Stimulated activated effector memory CD8-positive, alpha-beta T cell treated with anti-CD3 and anti-CD28 coated beads, Interleukin-12 subunit alpha, Interleukin-12 subunit beta, amount 100 ng/mL, for 72 hours (primary cell): ENCODE measurements around the gene NOXO1.
A peak's percentile ranks its signal among the peaks of the same experiment; 100 is the strongest.

Source experiments
- ATAC-seq: fragments of 150-1000 bp; cut with Tn5 transposase; 2 replicates; pipeline ENCODE4 v1.10.0; 2021
- DNase-seq, 2 donors: peaks; one replicate each; pipeline ENCODE4 v3.0.0; 2021 to 2022; ENCODE audit warnings: low spot score in 2 of 2
- H3K27ac Mint-ChIP-seq: one replicate; pipeline ENCODE4 v1.8.0; 2022; ENCODE audit warnings: mild to moderate bottlenecking, mixed read lengths
- H3K36me3 Mint-ChIP-seq: one replicate; pipeline ENCODE4 v1.8.0; 2022; ENCODE audit warnings: mild to moderate bottlenecking, mixed read lengths
- H3K4me1 Mint-ChIP-seq: one replicate; pipeline ENCODE4 v1.8.0; 2022; ENCODE audit warnings: mixed read lengths
- H3K4me3 Mint-ChIP-seq: one replicate; pipeline ENCODE4 v1.8.0; 2022; ENCODE audit warnings: mild to moderate bottlenecking, mixed read lengths
- H3K9me3 Mint-ChIP-seq: one replicate; pipeline ENCODE4 v1.8.0; 2022; ENCODE audit warnings: mixed read lengths

The NOXO1 gene

DNA sequence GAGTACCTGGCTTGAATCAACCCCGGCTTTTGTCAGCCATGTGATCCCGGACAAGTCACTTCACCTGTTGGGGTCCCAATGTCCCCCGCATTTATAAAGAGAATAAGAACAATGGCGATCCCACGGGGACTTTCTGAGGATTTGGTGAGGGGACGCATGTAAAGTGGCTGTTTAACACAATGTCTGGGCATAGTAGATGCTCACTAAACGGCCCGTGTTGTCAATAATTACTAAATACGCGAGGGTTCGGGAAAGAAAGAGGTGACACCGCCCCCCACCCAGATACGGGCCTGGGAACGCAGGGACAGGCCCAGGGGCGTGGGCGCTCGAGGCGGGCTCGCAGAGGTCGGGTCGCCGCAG, 10.3 kb upstream of the NOXO1 start:
- H3K4me1 Mint-ChIP-seq = peaks cover 39% of the 10 kb centered on the region
- peaks cover 28% of the 10 kb centered on the region for H3K36me3 Mint-ChIP-seq
- H3K4me3 Mint-ChIP-seq = peak overlapping the region; percentile 78
- no peak for ATAC-seq
- H3K9me3 Mint-ChIP-seq = no peaks in the 10 kb centered on the region
- H3K27ac Mint-ChIP-seq = peak overlapping the region; percentile 76
- DNase-seq = no peak

DNA sequence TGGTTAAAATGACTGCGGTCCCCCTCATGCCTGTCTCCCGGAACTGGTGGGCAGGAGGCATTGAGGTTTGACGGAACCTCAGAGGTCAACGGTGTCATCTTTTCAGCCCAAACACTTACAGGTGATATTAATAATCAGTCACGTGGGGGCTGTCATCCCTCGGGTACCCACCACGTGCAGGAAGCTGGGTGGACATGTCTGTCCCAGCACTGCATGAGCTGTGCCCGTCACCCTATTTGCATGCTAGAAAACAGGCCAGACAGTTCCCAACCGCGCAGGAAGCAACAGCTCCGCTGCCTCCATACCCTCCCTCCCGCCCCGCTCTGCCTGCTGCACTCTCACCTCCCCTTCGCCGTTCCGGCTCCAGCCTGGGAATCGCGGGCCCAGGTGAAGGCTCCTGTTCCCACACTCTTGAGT, 9.9 kb upstream of the NOXO1 start:
- DNase-seq (no peak), ATAC-seq (peak; percentile 62)
- peak overlapping the region; percentile 76 for H3K27ac Mint-ChIP-seq
- peaks cover 40% of the 10 kb centered on the region for H3K4me1 Mint-ChIP-seq
- no peaks in the 10 kb centered on the region for H3K9me3 Mint-ChIP-seq
- peak overlapping the region; percentile 78 for H3K4me3 Mint-ChIP-seq
- peaks cover 32% of the 10 kb centered on the region for H3K36me3 Mint-ChIP-seq

DNA sequence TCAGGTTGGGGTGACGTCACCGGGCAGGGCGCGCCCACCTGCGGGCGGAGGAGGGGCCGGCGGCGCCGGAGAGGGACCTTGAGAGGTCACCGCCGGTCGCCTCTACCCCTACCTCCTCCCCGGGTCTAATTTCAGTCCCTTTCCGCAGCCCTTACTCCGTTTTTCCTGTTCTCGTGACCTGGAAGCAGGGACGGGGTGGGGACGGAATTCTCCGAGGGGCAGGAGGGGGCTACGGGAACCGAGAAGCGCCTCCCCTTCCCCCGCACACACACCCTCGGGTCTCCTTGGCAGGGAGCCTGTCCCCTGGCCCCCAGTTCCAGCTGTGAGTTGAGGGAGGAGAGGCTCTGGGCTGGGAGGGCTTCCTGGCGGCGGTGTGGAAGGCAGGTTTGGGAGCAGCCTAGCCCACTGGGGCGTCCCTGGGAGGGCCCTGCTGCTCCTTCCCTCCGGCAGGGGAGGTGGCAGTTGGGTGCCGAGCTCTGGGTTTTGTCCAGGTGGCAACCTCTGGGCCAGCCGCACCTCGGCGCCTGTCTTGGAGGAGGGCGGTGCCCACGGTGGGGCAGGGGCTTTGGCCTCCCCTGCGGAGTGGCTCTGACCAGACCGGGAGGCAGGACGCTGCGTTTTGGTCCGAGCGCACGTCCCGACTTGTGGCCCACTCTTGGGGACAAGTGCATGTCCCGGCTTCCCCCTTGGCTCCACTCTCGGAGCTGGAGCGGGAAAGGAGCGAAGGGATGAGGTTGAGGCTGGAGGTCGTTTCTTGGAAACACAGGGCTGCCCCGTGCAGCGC, 9.3 kb upstream of the NOXO1 start:
- no peaks in the 10 kb centered on the region for H3K9me3 Mint-ChIP-seq
- H3K4me3 Mint-ChIP-seq = peak overlapping the region; percentile 78
- DNase-seq (peak; percentile 46 to 79), ATAC-seq (peak; percentile 14)
- H3K4me1 Mint-ChIP-seq = peaks cover 39% of the 10 kb centered on the region
- peaks cover 36% of the 10 kb centered on the region for H3K36me3 Mint-ChIP-seq
- H3K27ac Mint-ChIP-seq = peak overlapping the region; percentile 76

DNA sequence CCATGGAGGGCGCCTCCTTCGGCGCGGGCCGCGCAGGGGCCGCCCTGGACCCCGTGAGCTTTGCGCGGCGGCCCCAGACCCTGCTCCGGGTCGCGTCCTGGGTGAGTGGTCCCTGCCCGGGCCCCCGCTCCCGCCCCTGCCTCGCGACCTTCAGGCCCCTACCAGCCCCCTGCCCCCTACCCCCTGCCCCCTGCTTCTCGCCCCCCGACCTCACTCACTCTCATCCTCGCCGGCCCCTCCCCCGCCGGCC, 8.8 kb upstream of the NOXO1 start:
- ATAC-seq = no peak
- H3K36me3 Mint-ChIP-seq = peaks cover 37% of the 10 kb centered on the region
- no peak overlapping the region for H3K27ac Mint-ChIP-seq

DNA sequence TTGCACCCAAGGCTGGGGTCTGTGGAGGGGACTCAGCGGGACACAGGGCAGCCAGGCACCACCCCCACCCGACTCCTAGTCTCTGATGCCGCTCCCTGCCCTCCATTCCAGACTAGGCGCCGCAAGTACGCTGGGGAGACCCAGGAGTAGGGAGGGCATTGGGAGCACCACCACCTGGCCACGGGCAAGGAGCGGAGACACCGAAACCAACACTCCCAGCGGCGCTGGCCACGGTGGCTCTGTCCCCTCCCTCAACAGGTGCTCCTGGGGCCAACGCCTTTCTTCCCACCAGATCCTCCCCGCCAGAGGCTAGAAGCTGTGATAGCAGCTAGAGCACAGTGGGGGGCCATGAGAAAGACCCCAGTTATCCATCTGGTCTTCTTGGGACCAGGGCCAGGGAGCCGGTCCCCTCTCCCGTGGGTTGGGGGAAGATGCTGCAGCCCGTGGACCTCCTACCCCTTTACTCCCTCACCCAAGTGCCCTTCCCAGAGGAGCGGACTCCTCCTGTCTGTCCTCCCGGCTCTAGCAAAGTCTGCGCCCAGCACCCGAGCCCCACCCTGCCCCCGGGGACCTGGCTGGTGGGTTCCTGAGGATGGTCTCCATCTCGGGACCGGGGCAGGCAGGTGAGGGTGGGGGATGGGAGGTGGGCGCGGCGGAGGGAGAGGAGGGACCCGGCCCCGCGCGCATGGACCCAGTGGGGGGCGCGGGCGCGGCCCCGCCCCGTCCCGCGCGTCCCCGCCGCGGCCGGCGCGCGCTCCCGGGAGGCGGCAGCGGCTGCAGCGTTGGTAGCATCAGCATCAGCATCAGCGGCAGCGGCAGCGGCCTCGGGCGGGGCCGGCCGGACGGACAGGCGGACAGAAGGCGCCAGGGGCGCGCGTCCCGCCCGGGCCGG, 8.2 kb upstream of the NOXO1 start, which contains the start of gene SYNGR3:
TSS of gene SYNGR3 (plus strand) at position 762 of the 892 bp plus-strand sequence. CDS start 133 bp downstream, outside the sequence.
- Mint-ChIP-seq H3K27ac (no peak within 1 kb of the TSS), H3K4me1 (peaks cover 47% of the 10 kb centered on the region), H3K4me3 (peak within 1 kb of the TSS; percentile 78), H3K9me3 (no peaks in the 10 kb centered on the region), H3K36me3 (peaks cover 38% of the 10 kb centered on the region)
- no peak for DNase-seq
- no peak for ATAC-seq

More for the DNA sequence above, 8.8 kb upstream of the NOXO1 start:
- Mint-ChIP-seq H3K9me3 (no peaks in the 10 kb centered on the region), H3K4me3 (peak overlapping the region; percentile 78), H3K4me1 (peaks cover 41% of the 10 kb centered on the region)
- DNase-seq = no peak

DNA sequence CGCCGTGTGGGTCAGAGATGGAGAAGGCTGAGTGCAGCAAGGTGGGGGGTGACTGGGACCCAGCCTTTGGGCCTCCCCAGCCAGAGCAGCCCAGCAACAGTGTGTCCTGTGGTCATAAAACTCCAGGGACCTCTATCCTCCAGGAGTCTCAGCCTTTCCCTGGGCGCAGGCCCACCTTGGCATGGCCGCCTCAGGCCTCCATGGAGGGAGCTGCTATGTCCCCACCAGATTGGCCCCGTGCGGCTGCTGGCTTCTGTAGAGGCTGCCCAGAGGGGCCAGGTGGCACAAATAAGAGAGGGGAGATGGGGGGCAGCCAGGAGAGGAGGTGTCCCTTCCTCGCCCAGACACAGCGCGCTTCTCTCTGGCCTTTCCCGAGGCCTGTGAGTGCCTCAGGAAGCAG, 5.9 kb upstream of the NOXO1 start:
- ATAC-seq (no peak), DNase-seq (no peak)
- H3K9me3 Mint-ChIP-seq = no peaks in the 10 kb centered on the region
- H3K27ac Mint-ChIP-seq = peak overlapping the region; percentile 44
- H3K4me1 Mint-ChIP-seq = peaks cover 42% of the 10 kb centered on the region
- peaks cover 32% of the 10 kb centered on the region for H3K36me3 Mint-ChIP-seq
- H3K4me3 Mint-ChIP-seq = no peak overlapping the region

DNA sequence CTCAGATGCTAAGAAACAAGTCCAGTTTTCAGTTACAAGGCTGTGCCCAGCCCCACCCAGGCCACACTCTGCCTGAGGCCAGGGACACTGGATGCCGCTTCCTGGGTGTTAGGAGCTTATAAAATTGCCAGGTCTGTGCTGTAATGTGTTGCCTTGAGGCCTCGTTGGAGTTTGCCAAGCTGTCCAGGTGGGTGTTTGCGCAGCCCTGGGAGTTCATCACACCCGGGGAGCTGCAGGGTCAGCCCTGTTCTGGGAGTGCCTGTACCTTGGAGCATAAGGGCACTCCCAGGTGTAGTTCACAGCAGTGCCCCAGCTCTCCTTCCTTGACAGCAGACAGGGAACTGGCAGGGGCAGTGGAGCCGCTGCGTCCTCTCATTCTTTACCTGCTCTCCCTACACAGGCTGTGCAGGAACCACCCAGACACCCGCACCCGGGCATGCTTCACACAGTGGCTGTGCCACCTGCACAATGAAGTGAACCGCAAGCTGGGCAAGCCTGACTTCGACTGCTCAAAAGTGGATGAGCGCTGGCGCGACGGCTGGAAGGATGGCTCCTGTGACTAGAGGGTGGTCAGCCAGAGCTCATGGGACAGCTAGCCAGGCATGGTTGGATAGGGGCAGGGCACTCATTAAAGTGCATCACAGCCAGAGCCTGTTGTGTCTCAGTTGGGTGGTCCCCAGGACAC, 4.3 kb upstream of the NOXO1 start:
- no peaks in the 10 kb centered on the region for H3K9me3 Mint-ChIP-seq
- H3K4me3 Mint-ChIP-seq = peak overlapping the region; percentile 74
- DNase-seq = no peak
- H3K36me3 Mint-ChIP-seq = peaks cover 23% of the 10 kb centered on the region
- H3K4me1 Mint-ChIP-seq = peaks cover 41% of the 10 kb centered on the region
- no peak overlapping the region for H3K27ac Mint-ChIP-seq
- no peak for ATAC-seq

DNA sequence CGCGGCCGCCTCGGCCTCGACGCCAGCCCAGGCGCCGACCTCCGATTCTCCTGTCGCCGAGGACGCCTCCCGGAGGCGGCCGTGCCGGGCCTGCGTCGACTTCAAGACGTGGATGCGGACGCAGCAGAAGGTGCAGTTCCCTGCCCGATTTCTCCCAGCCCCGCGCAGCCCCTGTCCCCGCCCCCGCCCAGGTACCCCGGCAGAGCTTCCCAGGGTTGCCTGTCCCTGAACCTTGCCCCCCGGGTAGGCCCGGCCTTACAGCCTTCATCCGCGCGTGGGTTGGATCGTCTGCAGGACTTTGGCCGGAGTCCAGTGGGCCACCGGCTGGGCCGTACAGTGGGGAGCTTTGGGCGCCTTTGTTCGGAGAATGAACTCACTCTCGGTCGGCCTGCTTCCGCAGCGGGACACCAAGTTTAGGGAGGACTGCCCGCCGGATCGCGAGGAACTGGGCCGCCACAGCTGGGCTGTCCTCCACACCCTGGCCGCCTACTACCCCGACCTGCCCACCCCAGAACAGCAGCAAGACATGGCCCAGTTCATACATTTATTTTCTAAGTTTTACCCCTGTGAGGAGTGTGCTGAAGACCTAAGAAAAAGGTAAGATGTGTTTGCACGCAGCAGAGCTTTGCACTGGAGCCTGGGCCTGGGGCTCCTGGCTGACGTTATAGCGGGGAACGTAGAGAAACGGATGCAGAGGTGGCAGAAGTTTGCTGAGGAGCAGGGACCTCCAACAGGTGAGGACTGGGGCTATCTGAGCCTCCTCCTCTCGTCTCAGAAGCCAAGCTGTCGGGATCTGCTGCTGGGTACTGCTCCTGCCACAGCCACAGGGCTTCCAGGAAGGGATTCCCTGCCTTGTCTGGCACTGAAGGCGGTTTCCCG, 3.3 kb upstream of the NOXO1 start:
- H3K4me3 Mint-ChIP-seq = peak overlapping the region; percentile 74
- peak; percentile 39 for ATAC-seq
- H3K4me1 Mint-ChIP-seq = peaks cover 41% of the 10 kb centered on the region
- no peaks in the 10 kb centered on the region for H3K9me3 Mint-ChIP-seq
- no peak overlapping the region for H3K27ac Mint-ChIP-seq
- peaks cover 23% of the 10 kb centered on the region for H3K36me3 Mint-ChIP-seq
- no peak for DNase-seq

DNA sequence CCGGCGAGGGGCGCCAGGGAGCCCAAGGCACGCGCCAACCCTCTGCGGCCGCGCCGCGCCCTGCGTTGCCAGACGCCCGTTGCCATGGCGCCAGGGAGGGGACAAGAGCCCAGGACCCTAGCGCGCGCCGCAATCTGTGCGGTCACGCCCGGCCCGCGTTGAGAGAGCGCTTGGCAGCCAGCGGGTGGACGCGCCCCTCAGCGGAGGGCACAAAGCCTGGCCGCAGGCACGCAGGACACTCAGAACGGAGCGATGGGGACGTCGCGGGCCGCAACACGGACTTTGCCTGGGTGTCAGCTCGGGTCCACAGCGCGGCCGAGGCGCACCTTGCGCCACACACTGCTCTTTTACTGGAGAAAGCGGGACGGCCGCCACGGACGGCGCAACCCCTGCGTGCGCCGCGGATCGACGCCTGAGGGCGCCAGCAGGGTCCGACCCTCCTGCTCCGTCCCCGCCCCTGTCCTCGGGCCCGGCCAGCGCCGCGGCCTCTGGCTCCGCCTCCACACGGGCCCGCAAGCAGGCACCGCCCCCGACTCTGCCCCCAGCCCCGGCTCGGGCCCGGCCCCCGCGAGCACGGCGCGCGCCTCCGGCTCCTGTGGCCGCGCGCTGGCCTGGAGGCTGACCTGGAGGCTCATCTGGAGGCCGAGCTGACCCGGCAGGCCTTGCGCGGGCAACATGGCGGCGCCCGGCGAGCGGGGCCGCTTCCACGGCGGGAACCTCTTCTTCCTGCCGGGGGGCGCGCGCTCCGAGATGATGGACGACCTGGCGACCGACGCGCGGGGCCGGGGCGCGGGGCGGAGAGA, 2.5 kb upstream of the NOXO1 start, which contains the start of gene GFER:
TSS of gene GFER (plus strand) at position 650 of the 803 bp plus-strand sequence. CDS start at position 676, 26 bp downstream.
- peak; percentile 88 for ATAC-seq
- no peaks in the 10 kb centered on the region for H3K9me3 Mint-ChIP-seq
- DNase-seq = peak; percentile 80 to 92
- H3K36me3 Mint-ChIP-seq = peaks cover 24% of the 10 kb centered on the region
- no peak within 1 kb of the TSS for H3K27ac Mint-ChIP-seq
- peak within 1 kb of the TSS; percentile 74 for H3K4me3 Mint-ChIP-seq
- peaks cover 41% of the 10 kb centered on the region for H3K4me1 Mint-ChIP-seq

DNA sequence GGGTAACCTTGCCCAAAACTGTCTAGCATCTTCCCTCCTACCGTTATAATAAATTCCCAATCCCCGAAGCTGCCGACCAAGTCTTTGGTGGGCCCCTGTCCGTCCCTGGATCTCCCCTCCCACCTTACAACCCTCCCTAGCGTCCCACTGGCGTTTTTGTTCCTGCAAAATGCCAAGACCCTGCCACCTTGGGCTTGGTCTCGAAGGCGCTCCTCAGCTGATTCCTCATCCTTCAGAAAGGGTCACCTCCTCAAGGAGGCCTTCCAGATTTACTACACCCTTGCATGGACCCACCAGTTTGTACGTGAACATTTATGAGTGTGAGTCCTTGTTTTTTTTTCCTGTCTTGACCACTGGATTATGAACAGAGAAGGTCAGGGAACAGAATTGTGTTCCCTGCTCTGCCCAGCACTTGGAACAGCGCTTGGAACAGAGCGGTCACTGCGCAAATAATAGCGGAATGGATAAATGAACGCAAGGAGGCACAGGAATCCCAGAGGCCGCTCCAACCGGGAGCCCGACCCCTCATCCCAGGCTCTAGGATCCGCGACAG, 1.8 kb upstream of the NOXO1 start:
- no peak overlapping the region for H3K27ac Mint-ChIP-seq

DNA sequence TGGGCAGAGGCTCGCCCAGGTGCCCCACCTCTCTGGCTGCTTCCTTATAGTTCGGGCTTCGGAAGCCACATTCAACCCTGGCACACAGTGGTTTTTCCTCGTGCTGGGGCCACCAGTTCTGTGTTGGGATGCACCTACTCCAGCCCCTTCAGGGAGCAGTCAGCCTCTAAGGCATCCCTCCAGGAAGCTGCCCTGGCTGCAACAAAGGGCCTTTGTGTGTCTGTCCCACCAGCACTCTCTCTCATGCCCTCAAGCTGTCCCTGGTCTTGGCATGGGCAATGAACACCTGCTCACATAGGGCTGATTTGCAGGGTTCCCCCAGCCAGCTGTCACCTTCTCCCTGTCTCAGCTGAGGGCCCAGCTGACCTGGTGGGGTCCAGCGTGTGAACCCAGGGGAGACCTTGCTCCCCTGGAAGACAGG, 754 bp upstream of the NOXO1 start:
- Mint-ChIP-seq H3K9me3 (no peaks in the 10 kb centered on the region), H3K27ac (no peak overlapping the region), H3K4me3 (no peak overlapping the region), H3K36me3 (peaks cover 35% of the 10 kb centered on the region), H3K4me1 (peaks cover 41% of the 10 kb centered on the region)
- ATAC-seq = no peak
- no peak for DNase-seq

More for the DNA sequence above, 1.8 kb upstream of the NOXO1 start:
- ATAC-seq (no peak), DNase-seq (no peak)
- H3K9me3 Mint-ChIP-seq = no peaks in the 10 kb centered on the region
- peak overlapping the region; percentile 74 for H3K4me3 Mint-ChIP-seq
- peaks cover 41% of the 10 kb centered on the region for H3K4me1 Mint-ChIP-seq
- H3K36me3 Mint-ChIP-seq = peaks cover 30% of the 10 kb centered on the region

DNA sequence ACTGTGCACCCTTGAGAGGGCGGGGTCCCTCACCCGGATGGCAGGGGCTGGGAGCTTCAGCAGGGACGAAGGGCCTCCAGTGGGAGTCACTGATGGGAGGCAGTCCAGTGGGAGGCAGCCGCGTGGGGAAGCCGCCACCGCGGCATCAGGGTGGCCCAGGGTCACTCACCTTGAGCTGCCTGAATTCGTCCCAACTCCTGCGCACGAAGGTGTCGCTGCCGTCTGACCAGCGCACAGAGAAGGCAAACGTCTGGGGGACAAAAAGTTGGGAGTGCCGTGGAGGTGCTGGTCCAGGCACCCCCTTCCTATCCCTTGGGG, 540 bp downstream of the NOXO1 start:
- H3K27ac Mint-ChIP-seq = no peak overlapping the region
- peaks cover 34% of the 10 kb centered on the region for H3K36me3 Mint-ChIP-seq
- peaks cover 29% of the 10 kb centered on the region for H3K4me1 Mint-ChIP-seq
- no peak for ATAC-seq
- no peaks in the 10 kb centered on the region for H3K9me3 Mint-ChIP-seq
- DNase-seq = no peak
- H3K4me3 Mint-ChIP-seq = no peak overlapping the region

DNA sequence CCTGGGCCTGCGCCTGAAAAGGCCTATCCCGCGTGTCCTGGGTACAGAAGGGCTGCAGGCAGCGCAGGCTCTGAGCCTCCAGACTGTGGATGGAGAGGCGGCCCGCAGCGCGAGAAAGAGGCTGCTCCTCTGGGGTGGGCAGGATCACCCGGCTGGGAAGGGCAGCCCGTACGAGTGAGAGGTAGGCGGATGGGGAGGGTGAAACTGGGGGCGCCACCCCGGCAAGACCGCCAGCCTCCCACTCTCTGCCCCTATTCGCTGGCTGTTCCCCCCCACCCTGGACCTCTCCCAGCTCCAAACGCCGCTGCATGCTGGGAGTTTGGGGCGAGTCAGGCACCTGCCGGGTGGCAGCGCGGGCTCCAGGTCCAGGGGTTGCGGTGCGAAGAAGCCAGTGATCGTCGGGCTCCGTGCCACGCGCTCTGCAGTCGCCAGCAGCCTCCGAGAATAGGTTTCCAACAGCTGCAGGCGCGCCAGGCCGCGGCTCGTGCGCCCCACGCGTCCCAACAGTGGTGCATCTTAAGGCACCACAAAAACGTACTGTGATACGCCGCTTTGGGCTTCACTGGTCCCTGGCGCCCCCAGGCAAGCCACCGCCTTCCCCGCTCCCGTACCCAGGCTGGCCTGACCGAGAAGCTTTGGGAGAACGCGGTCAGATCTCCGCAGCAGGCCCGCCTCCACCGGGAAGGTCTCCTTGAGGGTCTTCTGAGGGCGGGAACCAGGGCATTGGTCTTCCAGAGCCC, 1.1 kb downstream of the NOXO1 start:
- no peaks in the 10 kb centered on the region for H3K9me3 Mint-ChIP-seq
- no peak overlapping the region for H3K27ac Mint-ChIP-seq
- no peak overlapping the region for H3K4me3 Mint-ChIP-seq
- peaks cover 23% of the 10 kb centered on the region for H3K4me1 Mint-ChIP-seq
- ATAC-seq = no peak
- DNase-seq = no peak
- H3K36me3 Mint-ChIP-seq = peaks cover 33% of the 10 kb centered on the region
